HL-60 (cell line): ENCODE measurements around the gene PCDHB5.

ENCODE experiments used
- SPI1 ChIP-seq: IDR thresholded peaks from 2 replicates; pipeline ENCODE4 v1.6.1; 2012; ENCODE audit warnings: low read depth, mild to moderate bottlenecking, borderline replicate concordance
- TF ChIP-seq, protein P1 (sequence below): IDR thresholded peaks from one replicate; pipeline ENCODE4 v1.5.1; 2011; ENCODE audit warnings: low read length, control low read depth, inconsistent platforms; ENCODE audit not compliant: insufficient read depth

DNA sequence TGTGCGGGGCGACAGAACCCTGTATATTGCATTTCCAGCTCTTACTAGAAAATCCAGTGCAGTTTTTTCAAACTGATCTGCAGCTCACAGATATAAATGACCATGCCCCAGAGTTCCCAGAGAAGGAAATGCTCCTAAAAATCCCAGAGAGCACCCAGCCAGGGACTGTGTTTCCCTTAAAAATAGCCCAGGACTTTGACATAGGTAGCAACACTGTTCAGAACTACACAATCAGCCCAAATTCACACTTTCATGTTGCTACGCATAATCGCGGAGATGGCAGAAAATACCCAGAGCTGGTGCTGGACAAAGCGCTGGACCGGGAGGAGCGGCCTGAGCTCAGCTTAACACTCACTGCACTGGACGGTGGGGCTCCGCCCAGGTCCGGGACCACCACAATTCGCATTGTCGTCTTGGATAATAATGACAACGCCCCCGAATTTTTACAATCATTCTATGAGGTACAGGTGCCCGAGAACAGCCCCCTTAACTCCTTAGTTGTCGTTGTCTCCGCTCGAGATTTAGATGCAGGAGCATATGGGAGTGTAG lies 786 bp downstream of the PCDHB5 start:
- TF ChIP-seq, protein P1, sequence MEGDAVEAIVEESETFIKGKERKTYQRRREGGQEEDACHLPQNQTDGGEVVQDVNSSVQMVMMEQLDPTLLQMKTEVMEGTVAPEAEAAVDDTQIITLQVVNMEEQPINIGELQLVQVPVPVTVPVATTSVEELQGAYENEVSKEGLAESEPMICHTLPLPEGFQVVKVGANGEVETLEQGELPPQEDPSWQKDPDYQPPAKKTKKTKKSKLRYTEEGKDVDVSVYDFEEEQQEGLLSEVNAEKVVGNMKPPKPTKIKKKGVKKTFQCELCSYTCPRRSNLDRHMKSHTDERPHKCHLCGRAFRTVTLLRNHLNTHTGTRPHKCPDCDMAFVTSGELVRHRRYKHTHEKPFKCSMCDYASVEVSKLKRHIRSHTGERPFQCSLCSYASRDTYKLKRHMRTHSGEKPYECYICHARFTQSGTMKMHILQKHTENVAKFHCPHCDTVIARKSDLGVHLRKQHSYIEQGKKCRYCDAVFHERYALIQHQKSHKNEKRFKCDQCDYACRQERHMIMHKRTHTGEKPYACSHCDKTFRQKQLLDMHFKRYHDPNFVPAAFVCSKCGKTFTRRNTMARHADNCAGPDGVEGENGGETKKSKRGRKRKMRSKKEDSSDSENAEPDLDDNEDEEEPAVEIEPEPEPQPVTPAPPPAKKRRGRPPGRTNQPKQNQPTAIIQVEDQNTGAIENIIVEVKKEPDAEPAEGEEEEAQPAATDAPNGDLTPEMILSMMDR: no peak
- TF ChIP-seq SPI1: no peak
